ENCODE results near the gene EYA2.
"Not testable (repeated sequence)": the region's sequence is repeated elsewhere in the genome, so short reads cannot be mapped to it uniquely, and the experiment has no call there.

Gene EYA2

GRCh38 chr20:46959081-46959692 is 64.5 kb downstream of the EYA2 start:
- DNase-seq, result no peak

- no peak for DNase-seq
Observed at GRCh38 chr20:46959821-46960220, 65.2 kb downstream of the EYA2 start.

GRCh38 chr20:46960536-46960935 is 65.9 kb downstream of the EYA2 start:
- DNase-seq, result no peak

DNA sequence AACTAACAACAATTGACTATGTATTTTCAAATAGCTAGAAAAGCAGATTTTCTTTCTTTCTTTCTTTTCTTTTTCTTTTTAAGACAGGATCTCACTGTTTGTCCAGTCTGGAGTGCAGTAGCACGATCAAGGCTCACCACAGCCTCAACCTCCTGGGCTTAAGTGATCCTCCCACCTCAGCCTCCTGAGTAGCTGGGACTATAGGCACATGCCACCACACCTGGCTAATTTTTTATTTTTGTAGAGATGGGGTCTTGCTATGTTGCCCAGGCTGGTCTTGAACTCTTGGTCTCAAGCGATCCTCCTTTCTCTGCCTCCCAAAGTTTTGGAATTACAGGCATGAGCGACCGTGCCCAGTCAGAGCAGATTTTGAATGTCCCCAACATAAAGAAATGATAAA is 67.3 kb downstream of the EYA2 start:
- DNase-seq, result not testable (repeated sequence)

GRCh38 chr20:46962452-46963195 is 68.0 kb downstream of the EYA2 start:
- DNase-seq, result no peak

DNA sequence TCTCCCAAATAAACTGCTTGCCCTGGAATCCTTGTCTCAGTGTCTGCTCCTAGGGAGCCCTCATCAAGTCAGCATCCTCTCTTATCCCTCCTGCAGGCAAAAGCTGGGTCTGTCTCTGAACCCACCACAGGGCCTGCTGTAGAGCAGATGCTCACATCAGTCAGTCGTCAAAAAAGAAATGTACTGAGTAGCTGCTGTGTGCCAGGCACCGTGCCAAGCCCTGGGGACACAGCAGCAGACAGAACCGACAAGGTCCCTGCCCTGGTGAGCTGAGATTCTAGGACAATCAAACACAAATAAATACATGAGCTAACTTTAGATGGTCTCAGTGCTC is 68.5 kb downstream of the EYA2 start:
- DNase-seq, result no peak

DNA sequence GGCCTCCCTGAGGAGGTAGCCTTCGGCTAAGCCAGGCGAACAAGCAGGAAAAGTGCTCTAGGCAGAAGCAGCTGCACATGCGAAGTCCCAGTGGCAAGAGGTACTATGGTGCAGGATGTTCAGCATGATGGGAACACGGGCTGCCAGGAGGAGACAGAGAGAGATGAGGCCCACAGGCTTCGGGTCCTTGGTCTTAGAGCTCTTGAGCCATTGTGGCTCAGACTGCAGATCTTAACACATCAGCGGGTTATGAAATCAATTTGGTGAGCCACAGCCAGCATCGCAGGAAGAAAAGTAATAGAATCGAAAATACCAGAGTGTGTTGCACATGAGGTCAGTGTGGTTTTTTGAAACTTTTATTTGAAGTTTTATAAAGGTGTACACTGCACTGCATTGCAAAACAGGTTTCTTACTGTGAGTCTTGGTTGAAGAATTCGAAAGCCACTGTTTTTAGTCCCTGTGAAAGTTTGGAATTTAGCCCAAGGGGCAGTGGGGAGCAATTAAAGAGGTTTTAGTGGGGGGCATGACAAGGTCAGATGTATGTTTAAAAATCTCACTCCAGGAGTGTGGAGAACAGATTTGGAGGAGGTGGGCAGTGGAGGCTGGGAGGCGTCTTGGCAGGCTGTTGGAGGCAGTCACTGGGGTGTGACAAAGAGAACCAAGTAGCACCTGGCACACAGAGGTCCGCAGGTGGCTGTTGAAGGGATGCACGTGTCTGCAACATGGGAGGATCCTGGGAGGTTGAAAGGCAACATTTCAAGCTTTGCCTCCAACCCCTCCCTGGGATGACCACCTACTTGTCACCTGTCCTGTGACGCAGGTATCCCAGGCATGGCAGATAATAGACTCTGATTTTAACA is 69.3 kb downstream of the EYA2 start:
- DNase-seq, result no peak

DNA sequence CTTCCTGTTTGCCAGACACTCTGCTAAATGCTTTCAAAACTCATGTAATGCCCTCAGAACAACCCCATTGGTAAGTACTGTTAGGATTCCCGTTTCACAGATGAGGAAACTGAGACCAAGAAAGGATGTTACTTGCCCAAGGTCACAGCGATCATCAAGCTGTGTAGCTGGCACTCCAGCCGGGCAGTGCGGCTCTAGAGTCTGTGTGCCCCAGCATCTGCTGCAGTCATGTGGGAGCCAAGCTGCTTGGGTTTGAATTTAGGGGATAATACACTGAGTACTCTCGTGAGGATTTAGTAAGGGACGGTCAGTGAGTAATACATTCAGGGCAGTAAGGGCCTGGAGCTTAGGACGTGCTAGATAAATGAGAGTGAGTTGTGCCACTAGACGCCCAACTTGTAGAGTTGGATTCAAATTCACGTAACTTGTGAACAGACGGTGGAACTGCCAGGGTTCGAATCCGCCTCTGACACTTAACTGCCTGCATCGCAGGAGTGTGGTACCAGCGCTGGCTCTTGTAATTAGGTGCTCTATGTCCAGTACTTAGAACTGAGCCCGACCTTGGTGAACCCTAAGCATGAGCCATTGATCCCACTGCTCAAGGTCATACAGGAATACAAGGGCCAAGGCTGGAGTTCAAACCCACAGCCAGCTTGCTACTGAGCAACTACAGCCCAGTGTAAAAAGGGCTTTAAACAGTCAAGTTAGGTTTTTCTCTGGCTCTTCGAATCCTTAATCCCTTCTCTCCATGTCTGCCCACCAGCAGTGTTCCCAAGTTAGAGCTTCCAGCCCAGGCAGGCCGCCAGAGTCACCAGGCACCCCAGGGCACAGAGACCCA is 70.2 kb downstream of the EYA2 start:
- DNase-seq, result no peak

DNA sequence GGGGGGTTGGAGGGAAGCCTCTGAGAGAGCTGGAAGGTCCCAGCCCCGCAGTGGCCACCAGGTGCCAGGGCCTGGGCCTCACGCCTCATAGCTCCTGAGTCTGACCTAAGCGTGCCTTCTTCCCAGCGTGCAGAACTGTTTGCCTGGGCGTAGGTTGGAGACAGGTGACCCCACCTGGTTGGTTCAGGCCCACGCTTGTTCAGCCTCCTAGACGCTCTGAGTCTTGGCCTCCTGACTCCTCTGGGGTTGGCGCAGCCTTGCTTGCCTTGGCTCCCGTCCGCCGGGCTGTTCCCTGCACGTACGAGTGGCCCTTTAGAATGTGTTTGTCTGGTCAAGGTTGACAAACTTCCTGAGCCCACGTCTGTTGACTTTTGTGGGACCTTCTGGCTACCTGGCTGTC is 70.8 kb downstream of the EYA2 start:
- peak; percentile 47 for DNase-seq

DNA sequence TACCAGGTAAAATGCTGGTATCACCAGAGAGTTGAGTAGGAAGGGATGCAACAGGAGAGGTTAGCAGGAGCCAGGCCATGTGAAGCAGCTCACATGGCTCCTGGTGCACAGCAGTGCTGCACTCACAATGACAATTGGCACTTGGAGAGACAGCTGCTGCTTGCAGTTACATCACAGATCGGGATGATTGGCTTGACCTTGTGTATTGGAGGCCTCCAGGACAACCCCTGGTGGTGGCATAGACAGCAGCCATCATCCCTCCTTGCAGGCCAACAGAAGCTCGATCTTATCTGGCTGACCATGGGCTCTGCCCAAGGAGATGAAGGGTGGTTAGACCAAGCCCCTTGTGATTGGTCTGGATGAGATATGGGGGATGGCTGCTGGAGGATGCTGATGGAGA is 73.0 kb downstream of the EYA2 start:
- no peak for DNase-seq

DNA sequence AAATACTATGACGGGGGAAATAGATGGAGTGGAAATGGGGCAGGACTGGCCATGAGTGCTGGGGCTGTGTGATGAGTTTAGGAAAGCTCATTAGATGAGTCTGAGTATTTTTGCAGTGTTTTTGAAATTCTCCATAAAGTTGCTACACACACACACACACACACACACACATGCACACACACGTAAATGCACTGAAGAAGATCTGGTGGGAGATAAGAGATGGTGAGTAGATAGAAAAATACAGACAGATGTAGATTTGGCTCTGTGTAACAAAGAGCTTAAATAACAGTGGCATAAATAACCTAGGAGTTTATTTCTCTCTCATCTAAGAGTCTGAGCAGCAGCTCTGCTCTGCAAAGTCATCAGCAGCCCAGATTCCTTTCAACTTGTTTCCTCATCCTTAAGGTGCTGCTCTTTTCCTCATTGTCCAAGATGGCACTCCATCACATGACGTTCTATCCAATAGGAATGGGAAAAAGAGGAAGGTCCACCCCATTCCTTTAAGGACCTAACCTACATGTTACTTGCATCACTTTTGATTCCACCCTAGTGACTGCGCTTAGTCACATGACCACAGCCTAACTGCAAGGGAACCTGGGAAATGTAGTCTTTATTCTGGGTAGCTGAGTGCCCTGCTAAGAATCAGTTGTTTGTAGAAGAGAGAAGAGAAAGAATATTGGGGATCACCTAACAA is 76.4 kb downstream of the EYA2 start:
- no peak for DNase-seq

GRCh38 chr20:46973766-46974165 is 79.1 kb downstream of the EYA2 start:
- no peak for DNase-seq

DNA sequence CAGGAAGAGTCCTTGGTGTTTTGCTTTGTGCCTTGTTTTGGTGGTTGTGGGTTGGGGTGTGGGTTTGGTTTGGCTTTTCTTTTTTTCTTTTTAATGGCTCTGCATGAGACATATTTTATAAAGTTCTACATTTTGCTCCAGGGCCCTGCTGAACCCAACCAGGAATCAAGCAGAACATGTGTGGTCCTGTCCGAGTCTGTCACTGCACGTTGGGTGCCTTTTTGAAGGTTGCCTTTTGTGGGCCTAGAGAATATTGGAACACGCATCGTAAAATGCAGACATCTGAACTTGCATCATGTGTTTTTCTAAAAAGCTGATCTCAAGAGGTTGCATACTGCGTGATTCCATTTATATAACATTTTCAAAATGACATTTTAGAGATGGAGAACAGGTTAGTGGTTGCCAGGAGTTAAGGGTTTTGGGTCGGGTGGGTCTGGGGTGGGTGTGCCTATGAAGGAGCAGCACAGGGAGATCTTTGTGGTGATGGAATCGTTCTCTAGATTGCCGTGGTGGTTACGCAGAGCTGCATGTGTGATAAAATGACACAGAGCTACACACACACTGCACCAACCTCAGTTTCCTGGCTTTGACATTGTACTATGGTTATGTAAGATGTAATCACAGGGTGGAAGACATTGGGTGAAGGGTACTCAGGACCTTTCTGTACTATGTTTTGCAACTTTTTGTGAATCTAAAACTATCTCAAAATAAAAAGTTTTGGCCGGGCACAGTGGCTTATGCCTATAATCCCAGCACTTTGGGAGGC is 80.2 kb downstream of the EYA2 start:
- DNase-seq, result no peak

DNA sequence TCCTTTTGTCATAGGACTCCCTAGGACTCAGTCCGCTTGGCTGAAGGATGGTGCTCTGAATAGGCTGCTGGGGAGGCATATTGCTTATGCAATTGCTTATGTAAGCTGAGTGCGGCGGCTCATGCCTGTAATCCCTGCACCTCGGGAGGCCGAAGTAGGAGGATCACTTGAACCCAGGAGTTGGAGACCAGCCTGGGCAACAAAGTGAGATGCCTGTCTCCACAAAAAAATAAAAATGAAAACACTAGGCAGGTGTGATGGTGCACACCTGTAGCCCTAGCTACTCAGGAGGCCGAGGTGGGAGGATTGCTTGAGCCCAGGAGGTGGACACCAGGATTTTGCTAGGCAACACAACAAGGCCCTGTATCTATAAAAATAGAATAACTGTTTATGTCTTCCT is 81.3 kb downstream of the EYA2 start:
- DNase-seq, result no peak

DNA sequence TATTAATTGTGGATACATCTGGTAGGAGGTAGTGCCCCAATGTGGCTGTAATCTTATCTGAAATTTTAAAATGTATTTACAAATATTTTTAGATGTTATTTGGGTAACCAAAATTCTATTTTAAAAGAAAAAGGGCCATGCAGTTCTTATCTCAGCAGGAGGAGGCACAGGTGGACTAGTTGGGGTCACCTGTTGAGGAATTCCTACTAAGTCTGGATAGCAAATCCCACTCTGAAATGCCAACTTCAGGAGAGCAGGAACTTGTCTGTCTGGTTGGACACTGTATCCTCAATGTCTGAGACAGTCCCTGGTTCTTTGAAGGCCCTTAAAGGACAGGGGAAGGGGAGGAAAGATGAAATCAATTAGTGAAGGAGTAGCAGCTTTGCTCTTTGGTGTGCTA is 82.6 kb downstream of the EYA2 start:
- no peak for DNase-seq

DNA sequence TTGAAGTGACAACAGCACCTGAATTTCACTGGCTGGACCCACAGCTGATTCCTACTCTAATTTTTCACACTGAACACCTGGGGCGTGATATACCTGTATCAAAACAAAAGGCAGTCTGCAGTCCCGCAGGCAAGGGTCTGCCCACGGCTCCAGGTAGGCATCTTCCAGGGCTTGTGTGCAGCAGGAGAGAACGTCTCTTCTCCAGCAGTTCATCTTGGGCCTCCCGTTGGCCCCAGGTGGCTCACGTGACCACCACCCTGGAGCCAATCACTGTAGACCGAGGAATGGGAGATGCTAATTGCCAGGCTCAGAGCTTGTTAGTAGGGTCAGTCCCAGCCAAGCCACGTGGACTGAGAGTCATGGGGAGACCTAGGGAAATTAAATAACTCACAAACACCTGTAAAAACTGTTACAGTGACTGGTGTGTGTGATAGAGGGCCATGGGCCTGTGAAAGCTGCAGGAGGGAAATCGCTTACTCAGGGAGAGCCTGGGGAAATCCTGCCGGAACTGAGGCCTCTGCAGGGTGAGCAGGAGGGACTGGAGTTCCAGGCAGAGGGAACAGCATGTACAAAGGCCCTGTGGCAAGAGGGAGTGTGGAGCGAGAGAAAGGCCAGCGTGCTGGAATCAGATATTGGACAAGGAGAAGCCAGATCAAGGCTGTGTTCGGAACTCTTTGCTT is 83.4 kb downstream of the EYA2 start:
- DNase-seq, result no peak

- no peak for DNase-seq
Observed at GRCh38 chr20:46978951-46979491, 84.4 kb downstream of the EYA2 start.

DNA sequence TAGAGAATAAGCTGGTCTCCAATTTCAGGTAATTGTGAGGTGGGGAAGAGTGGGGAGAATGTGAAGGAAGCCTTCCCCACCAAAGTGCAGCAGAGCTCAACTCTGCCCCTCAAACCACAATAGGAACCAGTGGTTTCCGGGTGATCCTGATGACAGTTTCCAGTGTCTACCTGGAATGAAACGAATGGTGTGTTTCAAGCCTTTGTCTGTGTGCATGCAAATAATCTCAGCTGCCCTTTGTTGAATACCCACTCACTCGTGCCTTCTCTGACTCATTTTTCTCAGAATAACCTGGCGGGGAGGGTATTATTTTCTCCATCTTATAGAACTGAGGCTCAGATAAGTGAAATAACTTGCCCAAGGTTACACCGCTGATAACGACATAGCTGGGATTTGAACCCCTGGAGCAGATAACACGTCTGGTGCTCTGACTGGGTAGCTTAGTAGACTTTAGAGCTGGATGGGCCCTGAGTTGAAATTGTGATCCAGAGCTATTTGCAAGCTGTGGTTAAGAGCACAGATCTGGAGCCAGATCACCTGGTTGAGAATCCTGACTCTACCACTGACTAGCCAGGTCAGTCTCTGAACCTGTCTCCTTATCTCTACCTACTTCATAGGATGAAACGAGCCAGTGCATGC is 85.1 kb downstream of the EYA2 start:
- no peak for DNase-seq

GRCh38 chr20:46981184-46981583 is 86.5 kb downstream of the EYA2 start:
- DNase-seq, result no peak

DNA sequence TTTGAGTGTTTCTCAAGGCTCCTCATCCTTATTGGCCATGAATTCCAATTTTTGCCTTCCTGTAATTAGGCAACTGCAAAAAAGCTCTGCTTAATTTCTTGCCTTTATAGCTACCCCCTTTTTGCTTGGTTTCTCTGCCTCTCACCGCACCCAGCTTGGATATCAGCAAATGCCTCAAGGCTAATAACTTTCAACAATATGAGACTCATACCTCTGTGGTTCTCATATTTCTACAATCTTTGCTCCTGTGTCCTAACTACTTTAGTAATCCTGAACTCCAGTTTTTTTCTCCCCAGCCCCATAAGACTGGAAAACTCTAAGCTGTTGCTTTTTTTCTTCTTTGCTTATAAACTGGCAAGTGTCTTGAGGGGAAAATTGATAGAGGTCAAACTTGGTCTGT is 88.8 kb downstream of the EYA2 start:
- DNase-seq, result no peak
